ENCODE data around the gene C4orf51. TPM values are rescaled to one million over a fixed set of nuclear protein-coding genes. Genes with fewer than 3 reads are reported as not detected.
"Not testable (repeated sequence)": the region's sequence is repeated elsewhere in the genome, so short reads cannot be mapped to it uniquely, and the experiment has no call there.

Gene C4orf51
- total RNA-seq (not detected), total RNA-seq (0 reads per million in 2 donors)

GRCh38 chr4:145679991-145680455 is at the start of gene C4orf51:
Gene C4orf51, plus strand, starts transcription at chr4:145680146. Its CDS starts 58 bp downstream, at chr4:145680204.
- H3K27ac Mint-ChIP-seq = no peak within 1 kb of the TSS
- H3K36me3 Mint-ChIP-seq (ENCODE audit: low read depth) = peaks cover 2% of the 10 kb centered on the region
- no peak for DNase-seq
- H3K27me3 Mint-ChIP-seq = peaks cover 28% of the 10 kb centered on the region
- H3K4me1 Mint-ChIP-seq = no peaks in the 10 kb centered on the region
- ATAC-seq = no peak
- H3K4me3 Mint-ChIP-seq = no peak within 1 kb of the TSS
- no peaks in the 10 kb centered on the region for H3K9me3 ChIP-seq (ENCODE audit: control insufficient read depth, low read length, poor library complexity, severe bottlenecking)

- ATAC-seq (no peak), DNase-seq (no peak)
- Mint-ChIP-seq H3K27ac (no peak overlapping the region), H3K4me3 (no peak overlapping the region), H3K4me1 (peaks cover 10% of the 10 kb centered on the region), H3K27me3 (no peaks in the 10 kb centered on the region), H3K36me3 (ENCODE audit: low read depth) (peaks cover 8% of the 10 kb centered on the region)
- no peaks in the 10 kb centered on the region for H3K9me3 ChIP-seq (ENCODE audit: control insufficient read depth, low read length, poor library complexity, severe bottlenecking)
These were observed 44.8 kb upstream of the C4orf51 start for GRCh38 chr4:145635117-145635516.

GRCh38 chr4:145635630-145636029 is 44.3 kb upstream of the C4orf51 start:
- no peak overlapping the region for H3K27ac Mint-ChIP-seq
- no peak overlapping the region for H3K4me3 Mint-ChIP-seq
- no peak for DNase-seq
- no peak for ATAC-seq
- H3K27me3 Mint-ChIP-seq = no peaks in the 10 kb centered on the region
- no peaks in the 10 kb centered on the region for H3K9me3 ChIP-seq (ENCODE audit: control insufficient read depth, low read length, poor library complexity, severe bottlenecking)
- peaks cover 7% of the 10 kb centered on the region for H3K36me3 Mint-ChIP-seq (ENCODE audit: low read depth)
- peaks cover 10% of the 10 kb centered on the region for H3K4me1 Mint-ChIP-seq

GRCh38 chr4:145639186-145639698 is 40.7 kb upstream of the C4orf51 start:
- H3K27me3 Mint-ChIP-seq = no peaks in the 10 kb centered on the region
- H3K4me3 Mint-ChIP-seq = no peak overlapping the region
- no peak for ATAC-seq
- peaks cover 4% of the 10 kb centered on the region for H3K4me1 Mint-ChIP-seq
- H3K27ac Mint-ChIP-seq = no peak overlapping the region
- no peaks in the 10 kb centered on the region for H3K9me3 ChIP-seq (ENCODE audit: control insufficient read depth, low read length, poor library complexity, severe bottlenecking)
- no peak for DNase-seq
- peaks cover 5% of the 10 kb centered on the region for H3K36me3 Mint-ChIP-seq (ENCODE audit: low read depth)

- H3K27me3 Mint-ChIP-seq; H3K27ac Mint-ChIP-seq; ATAC-seq; H3K4me3 Mint-ChIP-seq; H3K36me3 Mint-ChIP-seq (ENCODE audit: low read depth); DNase-seq; H3K9me3 ChIP-seq (ENCODE audit: control insufficient read depth, low read length, poor library complexity, severe bottlenecking); H3K4me1 Mint-ChIP-seq: not testable (repeated sequence)
These were observed 39.7 kb upstream of the C4orf51 start for GRCh38 chr4:145640236-145640635.

GRCh38 chr4:145643295-145643694 is 36.7 kb upstream of the C4orf51 start:
- no peak for DNase-seq
- peaks cover 22% of the 10 kb centered on the region for H3K36me3 Mint-ChIP-seq (ENCODE audit: low read depth)

GRCh38 chr4:145644699-145645098 is 35.2 kb upstream of the C4orf51 start:
- Mint-ChIP-seq H3K27me3 (no peaks in the 10 kb centered on the region), H3K4me1 (peaks cover 9% of the 10 kb centered on the region), H3K27ac (no peak overlapping the region), H3K4me3 (no peak overlapping the region), H3K36me3 (ENCODE audit: low read depth) (peaks cover 20% of the 10 kb centered on the region)
- ATAC-seq (no peak), DNase-seq (no peak)
- no peaks in the 10 kb centered on the region for H3K9me3 ChIP-seq (ENCODE audit: control insufficient read depth, low read length, poor library complexity, severe bottlenecking)

More at GRCh38 chr4:145643295-145643694, 36.7 kb upstream of the C4orf51 start:
- H3K27me3 Mint-ChIP-seq = no peaks in the 10 kb centered on the region
- peaks cover 9% of the 10 kb centered on the region for H3K4me1 Mint-ChIP-seq
- no peak overlapping the region for H3K27ac Mint-ChIP-seq
- H3K4me3 Mint-ChIP-seq = no peak overlapping the region
- ATAC-seq = no peak
- no peaks in the 10 kb centered on the region for H3K9me3 ChIP-seq (ENCODE audit: control insufficient read depth, low read length, poor library complexity, severe bottlenecking)

- no peaks in the 10 kb centered on the region for H3K27me3 Mint-ChIP-seq
These were observed 23.8 kb upstream of the C4orf51 start for GRCh38 chr4:145656156-145656555.

GRCh38 chr4:145660064-145660463 is 19.9 kb upstream of the C4orf51 start:
- H3K27me3 Mint-ChIP-seq = no peaks in the 10 kb centered on the region
- no peak for DNase-seq
- H3K4me1 Mint-ChIP-seq = no peaks in the 10 kb centered on the region
- no peak overlapping the region for H3K4me3 Mint-ChIP-seq
- no peak overlapping the region for H3K27ac Mint-ChIP-seq
- no peaks in the 10 kb centered on the region for H3K9me3 ChIP-seq (ENCODE audit: control insufficient read depth, low read length, poor library complexity, severe bottlenecking)
- H3K36me3 Mint-ChIP-seq (ENCODE audit: low read depth) = peaks cover 2% of the 10 kb centered on the region
- no peak for ATAC-seq

More at GRCh38 chr4:145656156-145656555, 23.8 kb upstream of the C4orf51 start:
- no peak overlapping the region for H3K4me3 Mint-ChIP-seq
- H3K36me3 Mint-ChIP-seq (ENCODE audit: low read depth) = peaks cover 4% of the 10 kb centered on the region
- ATAC-seq (no peak), DNase-seq (no peak)
- no peak overlapping the region for H3K27ac Mint-ChIP-seq
- no peaks in the 10 kb centered on the region for H3K4me1 Mint-ChIP-seq
- H3K9me3 ChIP-seq (ENCODE audit: control insufficient read depth, low read length, poor library complexity, severe bottlenecking) = no peaks in the 10 kb centered on the region

GRCh38 chr4:145663194-145663593 is 16.8 kb upstream of the C4orf51 start:
- no peak overlapping the region for H3K4me3 Mint-ChIP-seq
- no peaks in the 10 kb centered on the region for H3K9me3 ChIP-seq (ENCODE audit: control insufficient read depth, low read length, poor library complexity, severe bottlenecking)
- ATAC-seq (no peak), DNase-seq (no peak)
- peaks cover 2% of the 10 kb centered on the region for H3K36me3 Mint-ChIP-seq (ENCODE audit: low read depth)
- no peak overlapping the region for H3K27ac Mint-ChIP-seq
- H3K27me3 Mint-ChIP-seq = no peaks in the 10 kb centered on the region
- H3K4me1 Mint-ChIP-seq = no peaks in the 10 kb centered on the region

GRCh38 chr4:145665773-145666172 is 14.2 kb upstream of the C4orf51 start:
- no peak for ATAC-seq
- Mint-ChIP-seq H3K36me3 (ENCODE audit: low read depth) (no peaks in the 10 kb centered on the region), H3K27ac (no peak overlapping the region), H3K4me1 (no peaks in the 10 kb centered on the region), H3K4me3 (no peak overlapping the region), H3K27me3 (no peaks in the 10 kb centered on the region)
- DNase-seq = no peak
- no peaks in the 10 kb centered on the region for H3K9me3 ChIP-seq (ENCODE audit: control insufficient read depth, low read length, poor library complexity, severe bottlenecking)

- Mint-ChIP-seq H3K4me1 (peaks cover 5% of the 10 kb centered on the region), H3K36me3 (ENCODE audit: low read depth) (no peaks in the 10 kb centered on the region), H3K4me3 (no peak overlapping the region), H3K27ac (no peak overlapping the region), H3K27me3 (no peaks in the 10 kb centered on the region)
- ATAC-seq (no peak), DNase-seq (no peak)
- no peaks in the 10 kb centered on the region for H3K9me3 ChIP-seq (ENCODE audit: control insufficient read depth, low read length, poor library complexity, severe bottlenecking)
These were observed 9.5 kb upstream of the C4orf51 start for GRCh38 chr4:145670422-145670821.

- peaks cover 2% of the 10 kb centered on the region for H3K36me3 Mint-ChIP-seq (ENCODE audit: low read depth)
- no peak for DNase-seq
- H3K9me3 ChIP-seq (ENCODE audit: control insufficient read depth, low read length, poor library complexity, severe bottlenecking) = no peaks in the 10 kb centered on the region
- no peak overlapping the region for H3K27ac Mint-ChIP-seq
- no peaks in the 10 kb centered on the region for H3K4me1 Mint-ChIP-seq
- H3K4me3 Mint-ChIP-seq = no peak overlapping the region
- peaks cover 28% of the 10 kb centered on the region for H3K27me3 Mint-ChIP-seq
- ATAC-seq = no peak
These were observed 426 bp upstream of the C4orf51 start for GRCh38 chr4:145679520-145679919.

GRCh38 chr4:145680902-145681301 is 956 bp downstream of the C4orf51 start:
- no peak for DNase-seq
- Mint-ChIP-seq H3K36me3 (ENCODE audit: low read depth) (peaks cover 2% of the 10 kb centered on the region), H3K4me1 (no peaks in the 10 kb centered on the region), H3K27me3 (peaks cover 28% of the 10 kb centered on the region), H3K4me3 (no peak overlapping the region), H3K27ac (no peak overlapping the region)
- no peaks in the 10 kb centered on the region for H3K9me3 ChIP-seq (ENCODE audit: control insufficient read depth, low read length, poor library complexity, severe bottlenecking)
- no peak for ATAC-seq
